ENCODE data around the gene LIN7C. TPM values are rescaled to one million over a fixed set of nuclear protein-coding genes. Genes with fewer than 3 reads are reported as not detected.

LIN7C gene
- total and polyA plus RNA-seq, 4 donors = 5.2 to 43.7 (median 25.8) TPM

GRCh38 chr11:27541790-27542189 lies 35.2 kb upstream of the LIN7C start:
- Histone ChIP-seq H3K27ac (ENCODE audit: low read depth in 1 of 2, low read length in 2 of 2) (no peak overlapping the region), H3K9me3 (ENCODE audit: control insufficient read depth in 4 of 4, low read length in 3 of 4) (no peaks in the 10 kb centered on the region), H3K27me3 (ENCODE audit: control insufficient read depth in 4 of 4, insufficient read depth in 4 of 4, low read length in 3 of 4) (no peaks in the 10 kb centered on the region), H3K4me3 (ENCODE audit: low read depth in 1 of 3, low read length in 3 of 3) (no peak overlapping the region), H3K36me3 (ENCODE audit: control insufficient read depth in 4 of 4, insufficient read depth in 3 of 4, low read depth in 1 of 4, low read length in 3 of 4) (no peaks in the 10 kb centered on the region), H3K9ac (ENCODE audit: low read depth in 1 of 2, low read length in 2 of 2) (no peak overlapping the region), H3K4me1 (ENCODE audit: control insufficient read depth in 4 of 4, insufficient read depth in 4 of 4, low read length in 3 of 4) (peaks cover 0 to 12% (median 5%) of the 10 kb centered on the region in 4 donors)
- TF ChIP-seq MAX (IDR thresholded peaks at IDR 0.05) (no peak), NR2F2 (IDR thresholded peaks at IDR 0.05) (no peak), JUND (IDR thresholded peaks at IDR 0.05) (no peak), TAF1 (conservative IDR thresholded peaks at IDR 0.05) (no peak), YY1 (IDR thresholded peaks at IDR 0.05) (no peak), RAD21 (IDR thresholded peaks at IDR 0.05) (no peak), EGR1 (IDR thresholded peaks at IDR 0.05; ENCODE audit: low read depth in 2 of 2) (no peak), FOXA1 (IDR thresholded peaks at IDR 0.05) (no peak), HNF4A (conservative IDR thresholded peaks at IDR 0.05) (no peak), SP1 (IDR thresholded peaks at IDR 0.05) (no peak), HNF4G (IDR thresholded peaks at IDR 0.05) (no peak), GABPA (IDR thresholded peaks at IDR 0.05 in 1 of 2, conservative IDR thresholded peaks at IDR 0.05 in 1 of 2) (no peak)
- TF ChIP-seq, protein P1, sequence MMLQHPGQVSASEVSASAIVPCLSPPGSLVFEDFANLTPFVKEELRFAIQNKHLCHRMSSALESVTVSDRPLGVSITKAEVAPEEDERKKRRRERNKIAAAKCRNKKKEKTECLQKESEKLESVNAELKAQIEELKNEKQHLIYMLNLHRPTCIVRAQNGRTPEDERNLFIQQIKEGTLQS (IDR thresholded peaks at IDR 0.05) = no peak
- TF ChIP-seq, protein P2, sequence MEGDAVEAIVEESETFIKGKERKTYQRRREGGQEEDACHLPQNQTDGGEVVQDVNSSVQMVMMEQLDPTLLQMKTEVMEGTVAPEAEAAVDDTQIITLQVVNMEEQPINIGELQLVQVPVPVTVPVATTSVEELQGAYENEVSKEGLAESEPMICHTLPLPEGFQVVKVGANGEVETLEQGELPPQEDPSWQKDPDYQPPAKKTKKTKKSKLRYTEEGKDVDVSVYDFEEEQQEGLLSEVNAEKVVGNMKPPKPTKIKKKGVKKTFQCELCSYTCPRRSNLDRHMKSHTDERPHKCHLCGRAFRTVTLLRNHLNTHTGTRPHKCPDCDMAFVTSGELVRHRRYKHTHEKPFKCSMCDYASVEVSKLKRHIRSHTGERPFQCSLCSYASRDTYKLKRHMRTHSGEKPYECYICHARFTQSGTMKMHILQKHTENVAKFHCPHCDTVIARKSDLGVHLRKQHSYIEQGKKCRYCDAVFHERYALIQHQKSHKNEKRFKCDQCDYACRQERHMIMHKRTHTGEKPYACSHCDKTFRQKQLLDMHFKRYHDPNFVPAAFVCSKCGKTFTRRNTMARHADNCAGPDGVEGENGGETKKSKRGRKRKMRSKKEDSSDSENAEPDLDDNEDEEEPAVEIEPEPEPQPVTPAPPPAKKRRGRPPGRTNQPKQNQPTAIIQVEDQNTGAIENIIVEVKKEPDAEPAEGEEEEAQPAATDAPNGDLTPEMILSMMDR (IDR thresholded peaks at IDR 0.05; ENCODE audit: low read depth, low read length, missing input control) = no peak
- TF ChIP-seq, protein P3, sequence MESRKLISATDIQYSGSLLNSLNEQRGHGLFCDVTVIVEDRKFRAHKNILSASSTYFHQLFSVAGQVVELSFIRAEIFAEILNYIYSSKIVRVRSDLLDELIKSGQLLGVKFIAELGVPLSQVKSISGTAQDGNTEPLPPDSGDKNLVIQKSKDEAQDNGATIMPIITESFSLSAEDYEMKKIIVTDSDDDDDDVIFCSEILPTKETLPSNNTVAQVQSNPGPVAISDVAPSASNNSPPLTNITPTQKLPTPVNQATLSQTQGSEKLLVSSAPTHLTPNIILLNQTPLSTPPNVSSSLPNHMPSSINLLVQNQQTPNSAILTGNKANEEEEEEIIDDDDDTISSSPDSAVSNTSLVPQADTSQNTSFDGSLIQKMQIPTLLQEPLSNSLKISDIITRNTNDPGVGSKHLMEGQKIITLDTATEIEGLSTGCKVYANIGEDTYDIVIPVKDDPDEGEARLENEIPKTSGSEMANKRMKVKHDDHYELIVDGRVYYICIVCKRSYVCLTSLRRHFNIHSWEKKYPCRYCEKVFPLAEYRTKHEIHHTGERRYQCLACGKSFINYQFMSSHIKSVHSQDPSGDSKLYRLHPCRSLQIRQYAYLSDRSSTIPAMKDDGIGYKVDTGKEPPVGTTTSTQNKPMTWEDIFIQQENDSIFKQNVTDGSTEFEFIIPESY (IDR thresholded peaks at IDR 0.05) = no peak
- 84% methylated on average over 2 of the region's 2 CpGs for whole genome bisulfite sequencing
- DNase-seq (ENCODE audit: low spot score) = no peak

- H3K27me3 ChIP-seq (ENCODE audit: control insufficient read depth in 4 of 4, insufficient read depth in 4 of 4, low read length in 3 of 4) = no peaks in the 10 kb centered on the region
- H3K9me3 ChIP-seq (ENCODE audit: control insufficient read depth in 4 of 4, low read length in 3 of 4) = no peaks in the 10 kb centered on the region
- H3K36me3 ChIP-seq (ENCODE audit: control insufficient read depth in 4 of 4, insufficient read depth in 3 of 4, low read depth in 1 of 4, low read length in 3 of 4) = no peaks in the 10 kb centered on the region
- H3K9ac ChIP-seq (ENCODE audit: low read depth in 1 of 2, low read length in 2 of 2) = no peak overlapping the region
- no peak overlapping the region for H3K4me3 ChIP-seq (ENCODE audit: low read depth in 1 of 3, low read length in 3 of 3)
- H3K27ac ChIP-seq (ENCODE audit: low read depth in 1 of 2, low read length in 2 of 2) = no peak overlapping the region
- H3K4me1 ChIP-seq (ENCODE audit: control insufficient read depth in 4 of 4, insufficient read depth in 4 of 4, low read length in 3 of 4) = peaks cover 0 to 2% (median 1%) of the 10 kb centered on the region in 4 donors
- DNase-seq (ENCODE audit: low spot score) = no peak
- TF ChIP-seq NR2F2 (IDR thresholded peaks at IDR 0.05) (no peak), YY1 (IDR thresholded peaks at IDR 0.05) (no peak), MAX (IDR thresholded peaks at IDR 0.05) (no peak), HNF4A (conservative IDR thresholded peaks at IDR 0.05) (no peak), RAD21 (IDR thresholded peaks at IDR 0.05) (no peak), JUND (IDR thresholded peaks at IDR 0.05) (no peak), GABPA (IDR thresholded peaks at IDR 0.05 in 1 of 2, conservative IDR thresholded peaks at IDR 0.05 in 1 of 2) (no peak), REST (IDR thresholded peaks at IDR 0.05) (no peak), FOXA2 (IDR thresholded peaks at IDR 0.05) (no peak), RXRA (IDR thresholded peaks at IDR 0.05) (no peak), TAF1 (conservative IDR thresholded peaks at IDR 0.05) (no peak), FOXA1 (IDR thresholded peaks at IDR 0.05) (no peak)
- TF ChIP-seq, protein P2 (IDR thresholded peaks at IDR 0.05; ENCODE audit: low read depth, low read length, missing input control) = no peak
- TF ChIP-seq, protein P3 (IDR thresholded peaks at IDR 0.05) = no peak
Observed at GRCh38 chr11:27540051-27540450, 33.5 kb upstream of the LIN7C start.

Data from liver (tissue), 9 donors.